ENCODE data around the gene CDIPT. TPM values are rescaled to one million over a fixed set of nuclear protein-coding genes. Genes with fewer than 3 reads are reported as not detected.

The CDIPT gene
- total and polyA plus RNA-seq, 10 of the 15 experiments (the other 5 are each of a cell fraction or from before 2014, with no cell fraction given) = 0.87 to 36.4 (median 27.1) TPM

DNA sequence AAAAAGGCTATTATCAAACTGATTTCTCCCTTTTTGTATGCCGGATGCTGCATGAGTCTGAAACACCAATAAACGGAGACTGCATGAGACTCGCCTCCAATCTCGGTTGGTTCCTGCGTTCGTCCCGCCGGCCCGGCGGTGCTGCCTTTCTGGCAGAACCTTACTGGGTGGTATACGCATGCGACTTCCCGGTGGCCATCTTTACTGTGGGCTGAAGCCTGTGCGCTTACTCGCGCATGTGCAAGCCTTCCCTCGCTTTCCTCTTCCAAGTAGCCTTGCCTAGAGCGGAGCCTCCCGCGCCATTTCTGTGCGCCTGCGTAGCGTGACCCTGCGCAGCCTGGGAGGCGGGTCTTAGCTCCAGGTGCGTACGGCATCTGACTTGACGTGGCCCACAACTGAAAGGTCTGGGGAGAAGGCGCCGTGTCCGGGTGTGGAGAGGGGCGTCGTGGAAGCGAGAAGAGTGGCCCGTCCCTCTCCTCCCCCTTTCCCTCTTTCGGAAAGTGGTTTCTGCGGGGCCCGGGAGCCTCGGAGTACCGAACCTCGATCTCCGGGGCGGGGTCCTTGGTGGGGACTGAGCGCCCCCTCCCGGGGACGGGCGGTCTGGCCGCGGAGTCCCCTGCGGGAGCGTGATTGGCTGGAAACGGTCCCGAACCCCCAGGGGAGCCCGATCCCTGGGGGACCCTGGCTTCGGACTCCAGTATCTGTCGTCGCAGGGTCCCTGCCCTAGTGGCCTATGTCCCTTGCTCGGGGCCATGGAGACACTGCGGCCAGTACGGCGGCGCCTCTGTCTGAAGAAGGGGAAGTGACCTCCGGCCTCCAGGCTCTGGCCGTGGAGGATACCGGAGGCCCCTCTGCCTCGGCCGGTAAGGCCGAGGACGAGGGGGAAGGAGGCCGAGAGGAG, 47.0 kb downstream of the CDIPT start, which contains the start of gene PAGR1 (continued):
- TF ChIP-seq PRDM15 (CRISPR knock-in tag; IDR thresholded peaks at IDR 0.05) (no peak), NBN (IDR thresholded peaks at IDR 0.05) (peak; percentile 96; the same call in 1 of the 2 replicates), SMAD5 (IDR thresholded peaks at IDR 0.05; ENCODE audit: low read depth) (no peak; the same call in 1 of the 2 replicates), SUZ12 (IDR thresholded peaks at IDR 0.05; ENCODE audit: unreplicated experiment) (no peak), CEBPB (IDR thresholded peaks at IDR 0.05; ENCODE audit: borderline replicate concordance in 1 of 2, low read depth in 2 of 2, low read length in 2 of 2) (no peak), FOXM1 (IDR thresholded peaks at IDR 0.05; ENCODE audit: low read depth, low read length) (no peak), ZNF384 (IDR thresholded peaks at IDR 0.05; ENCODE audit: borderline replicate concordance, low read depth, low read length) (peak; percentile 86), ZNF622 (IDR thresholded peaks at IDR 0.05) (no peak), ZZZ3 (IDR thresholded peaks at IDR 0.05; ENCODE audit: control insufficient read depth, insufficient read length, low read depth) (no peak), MTA2 (IDR thresholded peaks at IDR 0.05; ENCODE audit: low read depth) (no peak), ZNF274 (IDR thresholded peaks at IDR 0.05; ENCODE audit: insufficient read depth, insufficient read length) (no peak), NR2C1 (IDR thresholded peaks at IDR 0.05) (peak; percentile 92), HSF1 (IDR thresholded peaks at IDR 0.05; ENCODE audit: low read depth, low read length) (no peak), RB1 (IDR thresholded peaks at IDR 0.05; ENCODE audit: borderline replicate concordance) (peak; percentile 96; the same call in 1 of the 2 replicates), RFX5 (IDR thresholded peaks at IDR 0.05; ENCODE audit: low read depth, low read length) (0 out of 2 replicates have a peak, but pooled peaks have one; percentile 31), WRNIP1 (IDR thresholded peaks at IDR 0.05; ENCODE audit: borderline replicate concordance, low read depth, low read length) (no peak), RAD21 (IDR thresholded peaks at IDR 0.05; ENCODE audit: insufficient read depth, low read depth, low read length) (peak; percentile 67), YY1 (IDR thresholded peaks at IDR 0.05; ENCODE audit: low read depth, low read length) (peak; percentile 100)
- TF ChIP-seq, protein P1, sequence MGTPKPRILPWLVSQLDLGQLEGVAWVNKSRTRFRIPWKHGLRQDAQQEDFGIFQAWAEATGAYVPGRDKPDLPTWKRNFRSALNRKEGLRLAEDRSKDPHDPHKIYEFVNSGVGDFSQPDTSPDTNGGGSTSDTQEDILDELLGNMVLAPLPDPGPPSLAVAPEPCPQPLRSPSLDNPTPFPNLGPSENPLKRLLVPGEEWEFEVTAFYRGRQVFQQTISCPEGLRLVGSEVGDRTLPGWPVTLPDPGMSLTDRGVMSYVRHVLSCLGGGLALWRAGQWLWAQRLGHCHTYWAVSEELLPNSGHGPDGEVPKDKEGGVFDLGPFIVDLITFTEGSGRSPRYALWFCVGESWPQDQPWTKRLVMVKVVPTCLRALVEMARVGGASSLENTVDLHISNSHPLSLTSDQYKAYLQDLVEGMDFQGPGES (IDR thresholded peaks at IDR 0.05) = peak; percentile 33; the same call in 1 of the 2 replicates
